HUES64 (cell line): ENCODE data around the gene LSP1.
"Not testable (repeated sequence)": the region's sequence is repeated elsewhere in the genome, so short reads cannot be mapped to it uniquely, and the experiment has no call there.

Experiments
- H3K27ac ChIP-seq: 2 replicates; pipeline ENCODE4 v1.7.0; 2013; ENCODE audit warnings: low read depth, low read length, inconsistent platforms
- H3K27me3 ChIP-seq: 2 replicates; pipeline ENCODE4 v1.6.1; 2013; ENCODE audit warnings: mild to moderate bottlenecking, low read length; ENCODE audit not compliant: insufficient read depth
- H3K36me3 ChIP-seq: 2 replicates; pipeline ENCODE4 v1.6.1; 2013; ENCODE audit warnings: mild to moderate bottlenecking, low read length; ENCODE audit not compliant: insufficient read depth
- H3K4me1 ChIP-seq: 2 replicates; pipeline ENCODE4 v1.6.1; 2013; ENCODE audit warnings: mild to moderate bottlenecking, low read length, moderate library complexity; ENCODE audit not compliant: insufficient read depth
- H3K4me3 ChIP-seq: 2 replicates; pipeline ENCODE4 v1.5.1; 2013; ENCODE audit warnings: mild to moderate bottlenecking, low read length, moderate library complexity
- H3K9ac ChIP-seq: 2 replicates; pipeline ENCODE4 v1.6.1; 2013; ENCODE audit warnings: mild to moderate bottlenecking, low read depth, low read length
- H3K9me3 ChIP-seq: 2 replicates; pipeline ENCODE4 v1.6.1; 2013; ENCODE audit warnings: low read depth, low read length; ENCODE audit not compliant: insufficient read depth
- WGBS: fragments of 150-250, 120-280 bp; methylation state at CpG from one replicate; pipeline ENCODE4 v1.1.7; 2013; ENCODE audit warnings: missing lambda C conversion rate; 5-methylcytosine and 5-hydroxymethylcytosine counted together

LSP1 gene

GRCh38 chr11:1870721-1871466 is 18.0 kb downstream of the LSP1 start:
- Histone ChIP-seq H3K27me3 (no peaks in the 10 kb centered on the region; the same call in 1 of the 2 replicates), H3K9me3 (no peaks in the 10 kb centered on the region), H3K4me3 (no peak overlapping the region), H3K27ac (no peak overlapping the region), H3K9ac (no peak overlapping the region), H3K36me3 (no peaks in the 10 kb centered on the region), H3K4me1 (no peaks in the 10 kb centered on the region)
- 68% methylated on average over 50 of the region's 50 CpGs for WGBS

- Histone ChIP-seq H3K27me3 (no peaks in the 10 kb centered on the region), H3K27ac (no peak overlapping the region)
- 88% methylated on average over 15 of the region's 15 CpGs for WGBS
Measured at GRCh38 chr11:1871531-1871930, 18.6 kb downstream of the LSP1 start.

DNA sequence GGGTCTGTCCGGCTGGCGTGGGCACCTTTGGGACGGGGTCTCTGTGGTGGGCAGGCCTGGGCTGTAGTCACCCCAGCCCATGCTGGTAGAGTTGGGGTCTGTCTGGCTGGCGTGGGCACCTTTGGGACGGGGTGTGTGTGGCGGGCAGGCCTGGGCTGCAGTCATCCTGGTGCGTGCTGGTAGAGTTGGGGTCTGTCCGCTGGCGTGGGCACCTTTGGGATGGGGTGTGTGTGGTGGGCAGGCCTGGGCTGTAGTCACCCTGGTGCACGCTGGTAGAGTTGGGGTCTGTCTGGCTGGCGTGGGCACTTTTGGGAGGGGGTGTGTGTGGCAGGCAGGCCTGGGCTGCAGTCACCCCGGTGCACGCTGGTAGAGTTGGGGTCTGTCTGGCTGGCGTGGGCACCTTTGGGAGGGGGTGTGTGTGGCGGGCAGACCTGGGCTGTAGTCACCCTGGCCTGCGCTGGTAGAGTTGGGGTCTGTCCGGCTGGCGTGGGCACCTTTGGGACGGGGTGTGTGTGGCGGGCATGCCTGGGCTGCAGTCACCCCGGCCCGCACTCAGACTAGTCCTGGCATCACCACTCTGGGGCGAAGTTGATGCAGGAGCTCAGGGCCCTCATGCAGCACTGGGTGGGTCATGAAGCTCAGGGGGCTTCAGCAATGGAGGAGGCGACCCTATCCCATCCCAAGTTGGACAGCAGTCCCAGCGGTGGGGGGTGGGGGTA is 19.5 kb downstream of the LSP1 start:
- Histone ChIP-seq H3K4me3 (no peak overlapping the region), H3K9ac (no peak overlapping the region), H3K9me3 (no peaks in the 10 kb centered on the region), H3K36me3 (no peaks in the 10 kb centered on the region), H3K27me3 (no peaks in the 10 kb centered on the region), H3K27ac (no peak overlapping the region), H3K4me1 (no peaks in the 10 kb centered on the region)
- WGBS, result 90% methylated on average over 25 of the region's 25 CpGs

More at GRCh38 chr11:1871531-1871930, 18.6 kb downstream of the LSP1 start:
- no peaks in the 10 kb centered on the region for H3K36me3 ChIP-seq
- H3K4me1 ChIP-seq, result no peaks in the 10 kb centered on the region
- H3K9me3 ChIP-seq, result no peaks in the 10 kb centered on the region
- H3K4me3 ChIP-seq, result no peak overlapping the region
- no peak overlapping the region for H3K9ac ChIP-seq

DNA sequence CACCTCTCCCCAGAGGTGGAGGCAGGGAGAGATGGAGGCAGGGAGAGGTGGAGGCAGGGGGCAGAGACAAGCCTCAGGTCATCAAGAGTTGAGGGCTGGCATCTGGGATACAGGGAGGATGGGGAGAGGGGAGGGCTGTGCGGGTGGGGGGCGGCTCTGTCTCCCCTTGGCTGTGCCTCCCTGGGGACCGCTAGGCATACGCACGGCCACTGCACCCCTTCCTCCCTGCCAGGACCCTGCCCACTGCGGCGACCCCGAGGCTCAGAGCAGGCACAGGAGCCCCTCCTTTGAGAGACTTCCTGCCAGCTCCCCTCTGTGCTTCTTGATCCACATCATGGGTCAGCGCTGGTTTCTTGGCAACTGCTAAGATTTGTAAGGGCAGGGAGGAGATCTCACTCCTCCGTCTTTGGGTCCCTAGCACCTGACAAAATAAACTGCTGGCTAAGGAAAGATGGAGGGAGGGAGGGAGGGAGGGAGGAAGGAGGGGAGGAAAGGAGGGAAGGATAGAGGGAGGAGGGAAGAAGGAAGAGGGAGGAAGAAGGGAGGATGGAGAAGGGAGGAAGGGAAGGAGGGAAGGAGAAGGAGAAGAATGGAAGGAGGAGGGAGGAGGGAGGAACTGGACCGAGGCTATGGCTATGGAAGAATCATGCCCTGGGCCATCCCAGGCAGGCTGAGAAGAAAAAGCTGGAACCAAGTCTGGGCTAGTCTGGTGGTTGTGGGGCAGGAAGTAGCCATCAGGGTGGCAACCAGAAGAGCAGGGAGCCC is 20.3 kb downstream of the LSP1 start:
- no peak overlapping the region for H3K27ac ChIP-seq
- WGBS, result 79% methylated on average over 11 of the region's 11 CpGs
- H3K4me3 ChIP-seq, result no peak overlapping the region
- no peak overlapping the region for H3K9ac ChIP-seq
- H3K36me3 ChIP-seq, result no peaks in the 10 kb centered on the region
- no peaks in the 10 kb centered on the region for H3K9me3 ChIP-seq
- H3K27me3 ChIP-seq, result no peaks in the 10 kb centered on the region
- no peaks in the 10 kb centered on the region for H3K4me1 ChIP-seq

DNA sequence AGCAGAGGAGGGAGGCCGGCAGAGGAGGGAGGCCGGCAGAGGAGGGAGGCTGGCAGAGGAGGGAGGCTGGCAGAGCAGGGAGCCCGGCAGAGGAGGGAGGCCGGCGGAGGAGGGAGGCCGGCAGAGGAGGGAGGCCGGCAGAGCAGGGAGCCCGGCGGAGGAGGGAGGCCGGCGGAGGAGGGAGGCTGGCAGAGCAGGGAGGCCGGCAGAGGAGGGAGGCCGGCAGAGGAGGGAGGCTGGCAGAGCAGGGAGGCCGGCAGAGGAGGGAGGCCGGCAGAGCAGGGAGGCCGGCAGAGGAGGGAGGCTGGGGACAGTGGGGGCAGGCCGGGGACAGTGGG is 20.9 kb downstream of the LSP1 start:
- WGBS, result 87% methylated on average over 16 of the region's 17 CpGs
- not testable (repeated sequence) for H3K27ac ChIP-seq, H3K9me3 ChIP-seq, H3K36me3 ChIP-seq, H3K27me3 ChIP-seq, H3K9ac ChIP-seq, H3K4me3 ChIP-seq, H3K4me1 ChIP-seq

- not testable (repeated sequence) for H3K4me3 ChIP-seq, H3K9ac ChIP-seq, H3K9me3 ChIP-seq, H3K27ac ChIP-seq, H3K36me3 ChIP-seq, H3K27me3 ChIP-seq, H3K4me1 ChIP-seq
- 83% methylated on average over 17 of the region's 17 CpGs for WGBS
Measured at GRCh38 chr11:1874441-1875092, 21.7 kb downstream of the LSP1 start.

DNA sequence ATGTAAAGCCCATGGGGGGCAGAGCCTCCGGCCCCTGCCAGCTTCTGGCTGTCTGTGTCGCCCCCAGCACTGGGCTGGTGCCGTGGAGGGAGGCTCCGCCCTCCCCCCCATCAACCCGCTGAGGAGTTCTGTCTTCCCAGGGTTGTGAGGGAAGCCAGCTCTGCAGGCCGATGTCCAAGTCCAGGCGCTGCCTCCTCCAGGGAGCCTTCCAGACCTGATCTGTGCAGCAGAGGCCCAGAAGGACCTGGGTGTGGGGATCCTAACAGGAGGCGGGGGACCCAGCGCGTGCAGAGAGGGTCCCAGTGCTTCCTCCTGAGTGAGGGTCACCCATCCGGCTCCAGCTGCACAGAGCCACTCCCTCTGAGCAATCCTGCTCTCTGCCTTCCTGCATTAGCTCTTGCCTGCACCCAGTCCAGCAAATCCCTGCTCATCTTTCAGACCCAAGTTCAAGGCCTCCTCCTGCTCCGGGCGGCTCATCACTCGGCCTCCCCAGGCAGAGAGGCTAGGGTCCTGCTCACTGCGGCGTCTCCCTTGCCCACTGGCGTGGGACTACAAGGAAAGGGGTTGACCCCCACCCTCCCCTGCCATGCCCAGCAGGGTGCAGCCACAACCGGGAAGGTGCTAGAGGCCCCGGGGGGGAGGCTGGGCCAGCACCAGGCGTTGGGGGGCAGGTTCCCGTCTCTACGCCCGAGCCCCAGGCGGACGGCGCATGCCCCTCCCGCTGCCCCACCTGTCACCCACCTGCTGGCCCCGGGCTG is 22.4 kb downstream of the LSP1 start:
- Histone ChIP-seq H3K27me3 (no peaks in the 10 kb centered on the region; the same call in 1 of the 2 replicates), H3K9ac (no peak overlapping the region), H3K27ac (no peak overlapping the region), H3K36me3 (no peaks in the 10 kb centered on the region), H3K4me3 (no peak overlapping the region), H3K9me3 (no peaks in the 10 kb centered on the region), H3K4me1 (no peaks in the 10 kb centered on the region)
- WGBS, result 84% methylated on average over 27 of the region's 28 CpGs

- H3K9me3 ChIP-seq, H3K4me3 ChIP-seq, H3K36me3 ChIP-seq, H3K27ac ChIP-seq, H3K27me3 ChIP-seq, H3K9ac ChIP-seq, H3K4me1 ChIP-seq: not testable (repeated sequence)
- 83% methylated on average over 13 of the region's 13 CpGs for WGBS
Measured at GRCh38 chr11:1875851-1876301, 23.0 kb downstream of the LSP1 start.

GRCh38 chr11:1876361-1877063 is 23.6 kb downstream of the LSP1 start:
- Histone ChIP-seq H3K9ac (no peak overlapping the region), H3K27me3 (no peaks in the 10 kb centered on the region; the same call in 1 of the 2 replicates), H3K4me3 (no peak overlapping the region), H3K36me3 (no peaks in the 10 kb centered on the region), H3K27ac (no peak overlapping the region), H3K9me3 (no peaks in the 10 kb centered on the region), H3K4me1 (no peaks in the 10 kb centered on the region)
- 43% methylated on average over 26 of the region's 26 CpGs for WGBS
